ENCODE measurements around the gene G6PC3. TPM values are rescaled to one million over a fixed set of nuclear protein-coding genes. Genes with fewer than 3 reads are reported as not detected.

Gene G6PC3
- total RNA-seq, 3 donors from 2014 or later (not counting 1 experiment from before 2014, with no cell fraction given) = 18.2 to 21.7 (median 20.6) TPM

- no peaks in the 10 kb centered on the region for H3K27me3 ChIP-seq (ENCODE audit: control insufficient read depth, insufficient read depth, low read length)
- peaks cover 0 to 3% of the 10 kb centered on the region in 2 donors for H3K4me1 Mint-ChIP-seq
- no peaks in the 10 kb centered on the region for H3K4me1 ChIP-seq (ENCODE audit: control insufficient read depth, insufficient read depth, low read length)
- H3K4me3 ChIP-seq (ENCODE audit: low read length) = no peak overlapping the region
- H3K36me3 ChIP-seq (ENCODE audit: control insufficient read depth, insufficient read depth, low read length) = peaks cover 3% of the 10 kb centered on the region
- ATAC-seq (no peak), DNase-seq (no peak)
- no peaks in the 10 kb centered on the region for H3K36me3 Mint-ChIP-seq
- intact Hi-C loops (cut with micrococcal nuclease) = no loop called here
- WGBS (ENCODE audit: insufficient coverage) = 96% methylated on average over 6 of the region's 6 CpGs
- H3K27me3 Mint-ChIP-seq (ENCODE audit: low read depth in 2 of 2) = no peaks in the 10 kb centered on the region
- no peak overlapping the region for H3K27ac ChIP-seq (ENCODE audit: low read length)
- no peaks in the 10 kb centered on the region for H3K9me3 Mint-ChIP-seq
- H3K9me3 ChIP-seq (ENCODE audit: control insufficient read depth, insufficient read depth, low read length) = no peaks in the 10 kb centered on the region
- H3K27ac Mint-ChIP-seq = no peak overlapping the region
- H3K4me3 Mint-ChIP-seq = no peak overlapping the region
- TF ChIP-seq CTCF (IDR thresholded peaks at IDR 0.05) = no peak
Observed at GRCh38 chr17:44024271-44024663, 46.3 kb upstream of the G6PC3 start.

GRCh38 chr17:44024853-44025252 lies 45.7 kb upstream of the G6PC3 start:
- H3K4me1 ChIP-seq (ENCODE audit: control insufficient read depth, insufficient read depth, low read length) = no peaks in the 10 kb centered on the region
- TF ChIP-seq CTCF (IDR thresholded peaks at IDR 0.05) = no peak
- intact Hi-C loops (cut with micrococcal nuclease) = no loop called here
- H3K4me3 ChIP-seq (ENCODE audit: low read length) = no peak overlapping the region
- no peaks in the 10 kb centered on the region for H3K27me3 Mint-ChIP-seq (ENCODE audit: low read depth in 2 of 2)
- H3K36me3 Mint-ChIP-seq = no peaks in the 10 kb centered on the region
- DNase-seq (no peak), ATAC-seq (no peak)
- 100% methylated on average over 4 of the region's 4 CpGs for WGBS (ENCODE audit: insufficient coverage)
- no peaks in the 10 kb centered on the region for H3K9me3 Mint-ChIP-seq
- H3K27me3 ChIP-seq (ENCODE audit: control insufficient read depth, insufficient read depth, low read length) = no peaks in the 10 kb centered on the region
- no peak overlapping the region for H3K27ac Mint-ChIP-seq
- H3K4me1 Mint-ChIP-seq = peaks cover 0 to 9% of the 10 kb centered on the region in 2 donors
- peaks cover 3% of the 10 kb centered on the region for H3K36me3 ChIP-seq (ENCODE audit: control insufficient read depth, insufficient read depth, low read length)
- H3K9me3 ChIP-seq (ENCODE audit: control insufficient read depth, insufficient read depth, low read length) = no peaks in the 10 kb centered on the region
- no peak overlapping the region for H3K27ac ChIP-seq (ENCODE audit: low read length)
- no peak overlapping the region for H3K4me3 Mint-ChIP-seq

- Histone ChIP-seq H3K4me3 (ENCODE audit: low read length) (no peak overlapping the region), H3K9me3 (ENCODE audit: control insufficient read depth, insufficient read depth, low read length) (no peaks in the 10 kb centered on the region), H3K36me3 (ENCODE audit: control insufficient read depth, insufficient read depth, low read length) (peaks cover 19% of the 10 kb centered on the region), H3K27me3 (ENCODE audit: control insufficient read depth, insufficient read depth, low read length) (no peaks in the 10 kb centered on the region), H3K27ac (ENCODE audit: low read length) (no peak overlapping the region), H3K4me1 (ENCODE audit: control insufficient read depth, insufficient read depth, low read length) (no peaks in the 10 kb centered on the region)
- Mint-ChIP-seq H3K4me1 (peaks cover 0 to 18% of the 10 kb centered on the region in 2 donors), H3K4me3 (no peak overlapping the region), H3K27ac (peak overlapping the region in 1 of 2 donors; percentile 70), H3K36me3 (no peaks in the 10 kb centered on the region), H3K9me3 (no peaks in the 10 kb centered on the region), H3K27me3 (ENCODE audit: low read depth in 2 of 2) (no peaks in the 10 kb centered on the region)
- DNase-seq (no peak), ATAC-seq (no peak)
- WGBS (ENCODE audit: insufficient coverage) = 93% methylated on average over 5 of the region's 5 CpGs
- no peak for TF ChIP-seq CTCF (IDR thresholded peaks at IDR 0.05)
- intact Hi-C loops (cut with micrococcal nuclease) = no loop called here
Observed at GRCh38 chr17:44029736-44030135, 40.8 kb upstream of the G6PC3 start.

- no peaks in the 10 kb centered on the region for H3K27me3 Mint-ChIP-seq (ENCODE audit: low read depth in 2 of 2)
- H3K4me1 Mint-ChIP-seq = peaks cover 0 to 18% of the 10 kb centered on the region in 2 donors
- Histone ChIP-seq H3K4me3 (ENCODE audit: low read length) (no peak overlapping the region), H3K9me3 (ENCODE audit: control insufficient read depth, insufficient read depth, low read length) (no peaks in the 10 kb centered on the region), H3K27me3 (ENCODE audit: control insufficient read depth, insufficient read depth, low read length) (no peaks in the 10 kb centered on the region), H3K27ac (ENCODE audit: low read length) (no peak overlapping the region), H3K36me3 (ENCODE audit: control insufficient read depth, insufficient read depth, low read length) (peaks cover 19% of the 10 kb centered on the region), H3K4me1 (ENCODE audit: control insufficient read depth, insufficient read depth, low read length) (no peaks in the 10 kb centered on the region)
- no peak for TF ChIP-seq CTCF (IDR thresholded peaks at IDR 0.05)
- 100% methylated on average over 2 of the region's 3 CpGs for WGBS (ENCODE audit: insufficient coverage)
- intact Hi-C loops (cut with micrococcal nuclease) = no loop called here
- H3K9me3 Mint-ChIP-seq = no peaks in the 10 kb centered on the region
- DNase-seq (no peak), ATAC-seq (no peak)
- no peak overlapping the region for H3K27ac Mint-ChIP-seq
- no peak overlapping the region for H3K4me3 Mint-ChIP-seq
- H3K36me3 Mint-ChIP-seq = no peaks in the 10 kb centered on the region
Observed at GRCh38 chr17:44030482-44030881, 40.1 kb upstream of the G6PC3 start.
